HepG2 (cell line): ENCODE measurements around the gene RASA3. TPM values are rescaled to one million over a fixed set of nuclear protein-coding genes. Genes with fewer than 3 reads are reported as not detected.

Experiments used
- ATAC-seq: fragments of 200-7000 bp; cut with Tn5 transposase; 3 replicates; pipeline ENCODE4 v1.9.1; 2020; ENCODE audit warnings: mild to moderate bottlenecking, moderate library complexity
- BruUV-seq: library from RNA; stranded (reverse); fragments of 400-500 nt; replicated peaks from 2 replicates; lab custom pipeline; 2021; lab: Mats Ljungman, UMichigan
- CTCF ChIA-PET: fragments of 300-600 bp; formaldehyde crosslinking; extraction: SDS; loops from one replicate; lab custom pipeline; 2021; ENCODE audit warnings: low total read pairs, inconsistent platforms, low intra/inter-chr PET ratio; lab: Yijun Ruan, JAX
- POLR2A ChIA-PET: fragments of 350-600 bp; sonication (Branson Sonifier 250); formaldehyde crosslinking; loops from one replicate; lab custom pipeline; 2020; ENCODE audit warnings: antibody characterized with exemption, inconsistent platforms; lab: Yijun Ruan, JAX
- DNase-seq: peaks from one replicate; pipeline ENCODE4 v3.0.0-alpha.2; 2015; ENCODE audit warnings: low spot score
- FAIRE-seq: peaks from 3 replicates; lab custom pipeline; 2011; peaks lifted over from hg19 to GRCh38; lab: Jason Lieb, UNC
- H2AFZ ChIP-seq: one replicate; pipeline ENCODE4 v1.6.1; 2011; ENCODE audit warnings: low read length, inconsistent platforms
- H3K27ac ChIP-seq: fragments of 300-600 bp; 3 replicates; pipeline ENCODE4 v1.8.0; 2011; ENCODE audit warnings: mixed run types, mild to moderate bottlenecking, mixed read lengths, low read length, inconsistent platforms; ENCODE audit not compliant: insufficient read depth; ENCODE audit errors: extremely low read length
- H3K27me3 ChIP-seq, 2 experiments: fragments of 200-600 bp in 1 of 2; 2 replicates in 1 of 2; 3 replicates in 1 of 2; pipeline versions ENCODE4 v1.6.0 to v1.8.0; 2011; ENCODE audit warnings: low read length in 2 of 2, mild to moderate bottlenecking in 2 of 2, moderate library complexity in 2 of 2, inconsistent platforms in 1 of 2; ENCODE audit not compliant: insufficient read depth in 2 of 2, control insufficient read depth in 1 of 2
- H3K36me3 ChIP-seq, 2 experiments: fragments of 200-600 bp in 1 of 2; replicated peaks in 1 of 2; 2 replicates in 1 of 2; 3 replicates in 1 of 2; pipeline versions ENCODE4 v1.5.1 to v1.8.0; 2011; ENCODE audit warnings: low read length in 2 of 2, inconsistent platforms in 1 of 2; ENCODE audit not compliant: insufficient read depth in 2 of 2, control insufficient read depth in 1 of 2
- H3K4me1 ChIP-seq: 2 replicates; pipeline ENCODE4 v1.5.1; 2012; ENCODE audit warnings: low read length, inconsistent platforms; ENCODE audit not compliant: insufficient read depth
- H3K4me2 ChIP-seq: 2 replicates; pipeline ENCODE4 v1.6.0; 2011; ENCODE audit warnings: low read depth, low read length, inconsistent platforms
- H3K4me3 ChIP-seq, 3 experiments: fragments of 200-600 bp in 1 of 3; sonication (generic), shearing (Covaris generic) in 1 of 3; replicated peaks in 1 of 3; 2 replicates each; pipeline ENCODE4 v1.5.1; 2011 to 2016; ENCODE audit warnings: low read length in 3 of 3, inconsistent platforms in 2 of 3, low read depth in 2 of 3, mild to moderate bottlenecking in 2 of 3, control low read depth in 1 of 3, mixed read lengths in 1 of 3; ENCODE audit not compliant: insufficient read depth in 1 of 3
- H3K79me2 ChIP-seq: one replicate; pipeline ENCODE4 v1.6.1; 2011; ENCODE audit warnings: low read length, inconsistent platforms; ENCODE audit not compliant: insufficient read depth
- H3K9ac ChIP-seq: 2 replicates; pipeline ENCODE4 v1.6.0; 2011; ENCODE audit warnings: mild to moderate bottlenecking, low read depth, low read length, inconsistent platforms; ENCODE audit not compliant: insufficient read depth
- H3K9me3 ChIP-seq: 2 replicates; pipeline ENCODE4 v1.5.1; 2012; ENCODE audit warnings: mild to moderate bottlenecking, low read length
- H4K20me1 ChIP-seq: 2 replicates; pipeline ENCODE4 v1.6.0; 2011; ENCODE audit warnings: inconsistent platforms, mild to moderate bottlenecking, low read length, moderate library complexity; ENCODE audit not compliant: insufficient read depth
- ARID4A ChIP-seq: sonication (generic); formaldehyde crosslinking; IDR thresholded peaks from 2 replicates; pipeline ENCODE4 v1.5.0; 2020; ENCODE audit warnings: mild to moderate bottlenecking, missing genetic modification reagents, borderline replicate concordance
- MAFG ChIP-seq: sonication (generic); formaldehyde crosslinking; IDR thresholded peaks from 2 replicates; pipeline ENCODE4 v1.5.1; 2020; ENCODE audit warnings: mild to moderate bottlenecking, missing genetic modification reagents
- NR2F6 ChIP-seq, 2 experiments: IDR thresholded peaks; 2 replicates each; pipeline ENCODE4 v1.6.1; 2016; ENCODE audit warnings: antibody characterized with exemption in 1 of 2, mild to moderate bottlenecking in 1 of 2
- RAD21 ChIP-seq: fragments of 450-650 bp; formaldehyde crosslinking; IDR thresholded peaks from 2 replicates; pipeline ENCODE4 v1.5.0; 2020; ENCODE audit warnings: mild to moderate bottlenecking
- SRSF1 ChIP-seq: fragments of 200-400 bp; formaldehyde crosslinking; optimal IDR thresholded peaks from 2 replicates; pipeline ENCODE3; 2017; ENCODE audit warnings: mild to moderate bottlenecking, low read depth, low read length, moderate library complexity
- ZBTB34 ChIP-seq: sonication (generic); formaldehyde crosslinking; IDR thresholded peaks from 2 replicates; pipeline ENCODE4 v1.8.0; 2022; ENCODE audit warnings: mild to moderate bottlenecking, missing genetic modification reagents
- ZNF335 ChIP-seq: sonication (generic); formaldehyde crosslinking; IDR thresholded peaks from 2 replicates; pipeline ENCODE4 v1.4.0; 2020; ENCODE audit warnings: missing genetic modification reagents
- WGBS: methylation state at CpG from one replicate; pipeline ENCODE4 v1.1.6; 2017; ENCODE audit warnings: low lambda C conversion rate; 5-methylcytosine and 5-hydroxymethylcytosine counted together
- in situ Hi-C: cut with HindIII; loops from 2 replicates; pipeline ENCODE4 v1.10.0; 2017; ENCODE audit warnings: low pct_unique_long_range_greater_than_20kb; ENCODE audit not compliant: extremely low pct_ligation_motif_present
- intact Hi-C: fragments of 100-400 bp; cut with micrococcal nuclease; formaldehyde crosslinking; loops from one replicate; pipeline ENCODE4 v1.10.0; 2022; ENCODE audit not compliant: unreplicated experiment
- polyA plus RNA-seq, 8 experiments: library from polyadenylated mRNA; depleted of rRNA in 3 of 8; stranded (reverse) in 7 of 8; unstranded in 1 of 8; fragments of >200 nt; fragmentation: Illumina TruSeq in 4 of 8; extraction: Trizol in 4 of 8; gene quantifications; 2 replicates each; pipeline versions ENCODE4 v1.2.1 to v1.2.3, GENCODE V29; 2011 to 2016; ENCODE audit warnings: low read depth in 4 of 8, missing spikeins in 1 of 8, mixed read lengths in 1 of 8; ENCODE audit not compliant: insufficient read depth in 1 of 8
- total RNA-seq, 5 experiments: library from RNA; depleted of rRNA; stranded (reverse); fragments of >200 nt; fragmentation: Illumina TruSeq; extraction: Trizol; gene quantifications; 2 replicates each; pipeline ENCODE4 v1.2.3, GENCODE V29; 2016; ENCODE audit warnings: low read depth in 1 of 5

RASA3 gene
- total and polyA plus RNA-seq, 2 of the 13 experiments (the other 11 are each of a cell fraction or from before 2014, with no cell fraction given), result 0.05 TPM; not detected in 1

GRCh38 chr13:114140131-114140905 lies 7.9 kb upstream of the RASA3 start:
- no peak for FAIRE-seq
- intact Hi-C loops, result no loop called here
- 58% methylated on average over 19 of the region's 25 CpGs for WGBS
- H3K4me2 ChIP-seq, result no peak overlapping the region
- H3K27me3 ChIP-seq, result peaks cover 2 to 21% of the 10 kb centered on the region in 2 experiments; a peak in 4 of 5 replicates
- H4K20me1 ChIP-seq, result no peaks in the 10 kb centered on the region
- H3K9me3 ChIP-seq, result no peaks in the 10 kb centered on the region
- no peaks in the 10 kb centered on the region for H3K79me2 ChIP-seq
- H2AFZ ChIP-seq, result no peak overlapping the region
- H3K36me3 ChIP-seq, result no peaks in the 10 kb centered on the region
- no peak for ATAC-seq
- H3K9ac ChIP-seq, result no peak overlapping the region
- H3K4me3 ChIP-seq, result no peak overlapping the region
- ChIA-PET CTCF (no interaction called here), POLR2A (no interaction called here)
- no peak overlapping the region for H3K27ac ChIP-seq
- no peak for TF ChIP-seq MAFG
- TF ChIP-seq ZNF335 (CRISPR knock-in tag), result no peak
- no peak for TF ChIP-seq SRSF1
- TF ChIP-seq ARID4A (CRISPR knock-in tag), result no peak
- TF ChIP-seq NR2F6 (IDR thresholded peaks at IDR 0.05), result no peak
- no peak for TF ChIP-seq NR2F6 (CRISPR knock-in tag; IDR thresholded peaks at IDR 0.05)
- TF ChIP-seq ZBTB34, result no peak
- TF ChIP-seq RAD21 (CRISPR knock-in tag), result no peak
- TF ChIP-seq, all 625 proteins: peak for 0
- DNase-seq, result no peak
- in situ Hi-C loops, result loop anchor here (5.0 kb wide), 1 partner anchor 87 kb away; no protein-coding TSS in a partner anchor
- no TSS peak for BruUV-seq
- H3K4me1 ChIP-seq, result no peaks in the 10 kb centered on the region
